ENCODE data around the gene ACVR2B.
A peak's percentile ranks its signal among the peaks of the same experiment; 100 is the strongest.

- TF ChIP-seq, protein P1, sequence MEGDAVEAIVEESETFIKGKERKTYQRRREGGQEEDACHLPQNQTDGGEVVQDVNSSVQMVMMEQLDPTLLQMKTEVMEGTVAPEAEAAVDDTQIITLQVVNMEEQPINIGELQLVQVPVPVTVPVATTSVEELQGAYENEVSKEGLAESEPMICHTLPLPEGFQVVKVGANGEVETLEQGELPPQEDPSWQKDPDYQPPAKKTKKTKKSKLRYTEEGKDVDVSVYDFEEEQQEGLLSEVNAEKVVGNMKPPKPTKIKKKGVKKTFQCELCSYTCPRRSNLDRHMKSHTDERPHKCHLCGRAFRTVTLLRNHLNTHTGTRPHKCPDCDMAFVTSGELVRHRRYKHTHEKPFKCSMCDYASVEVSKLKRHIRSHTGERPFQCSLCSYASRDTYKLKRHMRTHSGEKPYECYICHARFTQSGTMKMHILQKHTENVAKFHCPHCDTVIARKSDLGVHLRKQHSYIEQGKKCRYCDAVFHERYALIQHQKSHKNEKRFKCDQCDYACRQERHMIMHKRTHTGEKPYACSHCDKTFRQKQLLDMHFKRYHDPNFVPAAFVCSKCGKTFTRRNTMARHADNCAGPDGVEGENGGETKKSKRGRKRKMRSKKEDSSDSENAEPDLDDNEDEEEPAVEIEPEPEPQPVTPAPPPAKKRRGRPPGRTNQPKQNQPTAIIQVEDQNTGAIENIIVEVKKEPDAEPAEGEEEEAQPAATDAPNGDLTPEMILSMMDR (IDR thresholded peaks at IDR 0.05), result peak; percentile 92
- no peak for TF ChIP-seq EZH2 (IDR thresholded peaks at IDR 0.05; ENCODE audit: borderline replicate concordance, insufficient read depth, low read depth, low read length, poor library complexity, severe bottlenecking)
These were observed 42.6 kb downstream of the ACVR2B start, which contains the start of gene EXOG for GRCh38 chr3:38496131-38496910.
